Sigmoid colon (tissue), 7 donors: ENCODE measurements around the gene CYGB. TPM values are rescaled to one million over a fixed set of nuclear protein-coding genes. Genes with fewer than 3 reads are reported as not detected.
"Not testable (repeated sequence)": the region's sequence is repeated elsewhere in the genome, so short reads cannot be mapped to it uniquely, and the experiment has no call there.

Source experiments
- DNase-seq: peaks from one replicate; pipeline ENCODE4 v3.0.0-alpha.2; 2019
- H3K27ac ChIP-seq, 4 donors: fragments of 200-600 bp; sonication (generic); one replicate each; pipeline ENCODE4 v1.5.1; 2016 to 2019; ENCODE audit warnings: mild to moderate bottlenecking in 1 of 4
- H3K27me3 ChIP-seq, 3 donors: fragments of 200-600 bp; sonication (generic); one replicate each; pipeline ENCODE4 v1.5.1; 2019; ENCODE audit warnings: mild to moderate bottlenecking in 1 of 3
- H3K36me3 ChIP-seq, 4 donors: fragments of 200-600 bp; sonication (generic); one replicate each; pipeline ENCODE4 v1.5.1; 2016 to 2019
- H3K4me1 ChIP-seq, 4 donors: fragments of 200-600 bp; sonication (generic); one replicate each; pipeline ENCODE4 v1.5.1; 2017 to 2019
- H3K4me3 ChIP-seq, 4 donors: fragments of 200-600 bp; sonication (generic); one replicate each; pipeline ENCODE4 v1.5.1; 2017 to 2019; ENCODE audit warnings: mild to moderate bottlenecking in 2 of 4, moderate library complexity in 1 of 4
- H3K9me3 ChIP-seq, 4 donors: fragments of 200-600 bp in 3 of 4; sonication (generic) in 3 of 4; one replicate each; pipeline versions ENCODE4 v1.5.1 to v1.6.1; 2013 to 2019
- EP300 ChIP-seq, 4 donors: sonication (generic); formaldehyde crosslinking; IDR thresholded peaks; one replicate each; pipeline ENCODE4 v1.6.1; 2017; ENCODE audit warnings: antibody characterized with exemption in 4 of 4
- POLR2A ChIP-seq, 2 donors: fragments of 450-650 bp; IDR thresholded peaks; one replicate each; pipeline ENCODE4 v1.6.1; 2016; ENCODE audit warnings: antibody characterized with exemption in 2 of 2, mild to moderate bottlenecking in 2 of 2, moderate library complexity in 2 of 2
- POLR2AphosphoS5 ChIP-seq, 4 donors: sonication (generic); formaldehyde crosslinking; IDR thresholded peaks; one replicate each; pipeline ENCODE4 v1.6.1; 2017; ENCODE audit warnings: antibody characterized with exemption in 4 of 4
- WGBS, 2 donors: extraction: QIAGEN DNeasy Blood & Tissue Kit; methylation state at CpG; one replicate each; pipeline ENCODE4 v1.1.7; 2013; 5-methylcytosine and 5-hydroxymethylcytosine counted together
- intact Hi-C: fragments of 100-400 bp; cut with DNase I; formaldehyde crosslinking; loops from one replicate; pipeline ENCODE4 v1.15.1; 2023
- polyA plus RNA-seq, 3 donors: library from polyadenylated mRNA; stranded (reverse); fragments of 200-250 nt; gene quantifications; one replicate each; pipeline ENCODE4 v1.2.3, GENCODE V29; 2013
- total RNA-seq, 4 donors: library from RNA; depleted of rRNA; stranded (reverse); fragments of >200 nt; gene quantifications; one replicate each; pipeline ENCODE4 v1.1.0, GENCODE V29; 2016
- TF ChIP-seq, protein P1 (sequence below), 4 experiments: fragments of 450-650 bp in 3 of 4; fragments of 200-600 bp in 1 of 4; IDR thresholded peaks; one replicate each; pipeline ENCODE4 v1.5.1; 2016 to 2019; ENCODE audit warnings: antibody characterized with exemption in 4 of 4, mild to moderate bottlenecking in 3 of 4, moderate library complexity in 2 of 4
- donor health status: healthy with polysubstance abuse.
- donor health status: Bipolar disorder and iron deficiency.
- donor health status: healthy.

CYGB gene
- total and polyA plus RNA-seq, 7 donors = 9.7 to 33.4 (median 19.0) TPM

DNA sequence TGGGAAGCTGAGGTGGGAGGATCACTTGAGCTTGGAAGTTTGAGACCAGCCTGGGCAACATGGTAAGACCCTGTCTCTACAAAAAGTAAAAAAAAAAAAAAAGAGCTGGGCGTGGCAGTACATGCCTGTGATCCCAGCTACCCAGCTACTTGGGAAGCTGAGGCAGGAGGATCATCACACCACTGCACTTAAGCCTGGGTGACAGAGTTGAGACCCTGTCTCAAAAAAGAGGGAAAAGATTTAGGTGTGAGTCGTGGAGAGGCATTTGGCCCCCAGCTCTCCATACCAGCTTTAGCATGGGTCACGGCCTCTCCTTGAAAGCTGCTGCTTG is 29.1 kb upstream of the CYGB start:
- no peak for DNase-seq
- WGBS, 2 donors = 94 to 95% methylated on average over 3 of the region's 3 CpGs
- TF ChIP-seq EP300 (IDR thresholded peaks at IDR 0.05) (no peak), POLR2A (IDR thresholded peaks at IDR 0.05) (no peak), POLR2AphosphoS5 (IDR thresholded peaks at IDR 0.05) (no peak)
- TF ChIP-seq, protein P1, sequence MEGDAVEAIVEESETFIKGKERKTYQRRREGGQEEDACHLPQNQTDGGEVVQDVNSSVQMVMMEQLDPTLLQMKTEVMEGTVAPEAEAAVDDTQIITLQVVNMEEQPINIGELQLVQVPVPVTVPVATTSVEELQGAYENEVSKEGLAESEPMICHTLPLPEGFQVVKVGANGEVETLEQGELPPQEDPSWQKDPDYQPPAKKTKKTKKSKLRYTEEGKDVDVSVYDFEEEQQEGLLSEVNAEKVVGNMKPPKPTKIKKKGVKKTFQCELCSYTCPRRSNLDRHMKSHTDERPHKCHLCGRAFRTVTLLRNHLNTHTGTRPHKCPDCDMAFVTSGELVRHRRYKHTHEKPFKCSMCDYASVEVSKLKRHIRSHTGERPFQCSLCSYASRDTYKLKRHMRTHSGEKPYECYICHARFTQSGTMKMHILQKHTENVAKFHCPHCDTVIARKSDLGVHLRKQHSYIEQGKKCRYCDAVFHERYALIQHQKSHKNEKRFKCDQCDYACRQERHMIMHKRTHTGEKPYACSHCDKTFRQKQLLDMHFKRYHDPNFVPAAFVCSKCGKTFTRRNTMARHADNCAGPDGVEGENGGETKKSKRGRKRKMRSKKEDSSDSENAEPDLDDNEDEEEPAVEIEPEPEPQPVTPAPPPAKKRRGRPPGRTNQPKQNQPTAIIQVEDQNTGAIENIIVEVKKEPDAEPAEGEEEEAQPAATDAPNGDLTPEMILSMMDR (IDR thresholded peaks at IDR 0.05) = no peak
- intact Hi-C loops = no loop called here
- H3K4me3 ChIP-seq = no peak overlapping the region
- H3K36me3 ChIP-seq = peaks cover 0 to 32% (median 0%) of the 10 kb centered on the region in 4 donors
- no peaks in the 10 kb centered on the region for H3K9me3 ChIP-seq
- H3K27me3 ChIP-seq = no peaks in the 10 kb centered on the region
- H3K4me1 ChIP-seq = peaks cover 0 to 13% (median 11%) of the 10 kb centered on the region in 4 donors
- no peak overlapping the region for H3K27ac ChIP-seq

DNA sequence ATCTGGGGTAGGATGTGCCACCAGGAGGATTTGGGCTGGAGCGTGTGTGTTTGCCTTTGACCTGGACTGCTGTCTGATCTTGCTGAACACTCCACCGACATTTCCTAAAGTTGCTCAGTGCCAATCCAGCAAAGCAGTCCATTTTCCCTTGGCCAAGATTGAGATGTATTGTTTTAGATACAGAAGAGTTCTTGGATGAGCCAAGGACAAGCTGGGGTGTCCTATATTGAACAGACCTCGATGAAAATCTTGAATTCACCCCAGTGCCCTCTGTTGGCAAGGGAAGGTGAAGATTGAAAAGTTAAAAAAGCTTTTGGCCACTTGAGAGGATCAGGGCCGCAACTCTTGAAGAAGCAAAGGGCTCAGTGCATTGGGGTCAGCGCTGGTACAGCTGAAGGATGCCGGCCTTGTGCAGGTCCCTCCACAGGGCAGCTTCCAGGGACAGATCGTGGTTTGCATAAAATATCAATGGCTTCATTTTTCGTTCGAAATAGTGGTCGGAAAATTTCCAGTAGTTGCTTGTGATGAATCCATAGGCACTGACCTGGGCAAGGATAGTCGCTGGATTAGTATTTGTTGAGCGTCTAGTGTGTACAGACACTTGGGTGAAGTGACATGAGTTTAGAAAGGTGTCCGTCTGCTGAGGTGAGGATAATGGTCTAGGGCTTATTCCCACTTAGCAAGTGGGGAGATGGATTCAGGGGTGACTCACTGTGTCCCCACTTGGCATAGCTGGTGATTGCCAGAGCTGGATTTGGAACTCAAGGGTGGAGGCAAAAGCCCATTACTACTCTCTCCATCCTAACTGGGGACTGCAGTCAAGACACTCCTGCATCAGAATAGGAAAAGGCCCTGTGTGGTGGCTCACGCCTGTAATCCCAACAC is 28.5 kb upstream of the CYGB start:
- Histone ChIP-seq H3K27ac (no peak overlapping the region), H3K4me3 (no peak overlapping the region), H3K27me3 (no peaks in the 10 kb centered on the region), H3K9me3 (no peaks in the 10 kb centered on the region), H3K4me1 (peaks cover 0 to 19% (median 18%) of the 10 kb centered on the region in 4 donors), H3K36me3 (peaks cover 0 to 32% (median 0%) of the 10 kb centered on the region in 4 donors)
- intact Hi-C loops = no loop called here
- 91 to 93% methylated on average over 14 of the region's 14 CpGs for WGBS, 2 donors
- TF ChIP-seq POLR2A (IDR thresholded peaks at IDR 0.05) (no peak), POLR2AphosphoS5 (IDR thresholded peaks at IDR 0.05) (no peak), EP300 (IDR thresholded peaks at IDR 0.05) (no peak)
- TF ChIP-seq, protein P1 (IDR thresholded peaks at IDR 0.05) = no peak
- DNase-seq = no peak

DNA sequence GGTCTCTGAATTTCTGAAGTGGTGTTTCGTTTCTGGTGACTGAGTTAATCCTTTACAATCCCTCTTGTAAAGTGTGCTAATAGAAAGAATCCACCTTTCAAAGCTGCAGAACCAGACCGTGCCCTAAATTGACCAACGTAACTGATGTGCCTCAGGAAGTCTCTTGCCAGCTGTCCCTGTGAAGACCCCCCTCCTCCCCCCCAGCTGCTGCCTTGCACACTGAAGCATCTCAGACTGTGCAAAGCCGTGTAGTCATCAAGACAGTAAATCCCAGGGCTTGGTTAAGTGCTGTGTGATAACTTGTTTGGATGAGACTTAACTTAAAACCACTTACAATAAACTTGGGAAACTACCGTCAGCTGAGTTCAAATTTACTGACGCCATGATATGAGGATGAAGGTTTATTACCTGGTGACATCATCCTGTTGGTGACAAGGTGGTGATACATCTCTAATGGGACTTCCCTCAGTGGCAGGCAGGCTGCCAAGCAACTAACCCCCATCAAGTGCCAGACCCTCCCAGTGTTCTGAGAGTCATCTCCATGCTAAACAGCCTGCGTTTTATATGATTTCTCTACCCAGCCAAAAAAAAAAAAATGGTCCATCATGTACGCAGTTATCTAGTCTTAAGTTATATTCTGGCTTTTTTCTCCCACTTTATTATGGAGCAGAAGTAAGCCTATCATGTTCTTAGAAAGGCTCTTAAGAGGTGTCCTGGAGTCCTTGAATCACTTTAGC is 27.6 kb upstream of the CYGB start:
- H3K27me3 ChIP-seq, DNase-seq, H3K9me3 ChIP-seq, intact Hi-C loops, H3K27ac ChIP-seq, H3K4me3 ChIP-seq: not testable (repeated sequence)
- WGBS, 2 donors = 59 to 64% methylated on average over 8 of the region's 8 CpGs
- Histone ChIP-seq H3K36me3 (peaks cover 0 to 32% (median 0%) of the 10 kb centered on the region in 4 donors), H3K4me1 (peaks cover 0 to 27% (median 25%) of the 10 kb centered on the region in 4 donors)

DNA sequence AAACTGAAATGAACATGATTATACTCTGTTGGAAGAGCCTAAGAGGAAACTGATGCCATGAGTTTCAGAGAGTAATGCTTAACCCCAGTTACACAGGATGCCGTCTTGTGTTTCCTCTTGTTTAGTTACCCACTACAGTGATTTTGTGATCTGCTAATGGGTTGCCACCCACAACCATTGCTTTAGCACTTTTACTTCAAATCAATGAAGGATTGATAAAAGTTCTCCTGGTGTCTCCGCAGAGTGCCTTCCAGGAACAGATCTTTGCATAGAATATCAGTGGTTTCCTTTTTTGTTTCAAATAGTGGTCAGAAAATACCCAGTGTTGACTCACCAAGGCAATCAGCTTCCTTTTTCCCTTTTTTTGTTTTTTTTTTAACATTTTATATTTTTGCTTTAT is 25.9 kb upstream of the CYGB start:
- 71 to 80% methylated on average over 2 of the region's 2 CpGs for WGBS, 2 donors
- DNase-seq, H3K27me3 ChIP-seq, H3K4me3 ChIP-seq, H3K9me3 ChIP-seq, intact Hi-C loops: not testable (repeated sequence)
- Histone ChIP-seq H3K27ac (peak overlapping the region in 2 of 4 donors; percentile 53 to 61), H3K4me1 (peaks cover 0 to 45% (median 43%) of the 10 kb centered on the region in 4 donors), H3K36me3 (peaks cover 0 to 32% (median 0%) of the 10 kb centered on the region in 4 donors)

DNA sequence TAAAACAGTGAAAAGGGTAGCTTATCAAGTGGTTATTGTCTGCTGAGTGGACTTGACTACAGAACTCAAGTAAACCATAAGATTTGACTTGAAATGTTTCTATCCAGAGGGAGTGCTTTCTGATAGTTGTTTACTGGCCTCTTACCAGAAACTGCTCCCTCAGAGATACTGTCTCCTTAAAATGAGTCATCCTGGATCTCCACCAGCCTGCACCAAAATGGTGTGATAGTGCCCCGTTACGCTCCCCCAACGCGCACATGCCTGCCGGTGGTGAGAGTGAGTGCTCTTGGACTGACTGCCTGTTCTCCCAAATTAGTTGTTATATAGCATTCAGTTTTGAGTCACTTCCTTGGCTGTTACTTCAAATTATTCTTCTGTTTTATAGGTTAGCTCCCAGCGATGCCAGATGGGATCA is 25.2 kb upstream of the CYGB start:
- H3K4me1 ChIP-seq = peaks cover 0 to 48% (median 47%) of the 10 kb centered on the region in 4 donors
- no peak for TF ChIP-seq POLR2A (IDR thresholded peaks at IDR 0.05)
- no peak for TF ChIP-seq EP300 (IDR thresholded peaks at IDR 0.05)
- TF ChIP-seq POLR2AphosphoS5 (IDR thresholded peaks at IDR 0.05) = no peak
- TF ChIP-seq, protein P1 (IDR thresholded peaks at IDR 0.05) = no peak
- no peaks in the 10 kb centered on the region for H3K9me3 ChIP-seq
- WGBS, 2 donors = 67 to 73% methylated on average over 6 of the region's 6 CpGs
- DNase-seq = no peak
- no peaks in the 10 kb centered on the region for H3K27me3 ChIP-seq
- intact Hi-C loops = no loop called here
- peaks cover 0 to 32% (median 0%) of the 10 kb centered on the region in 4 donors for H3K36me3 ChIP-seq
- peak overlapping the region; percentile 17 to 61 (median 56) for H3K27ac ChIP-seq
- no peak overlapping the region for H3K4me3 ChIP-seq
